ENCODE measurements around the gene ZCCHC3.
"Not testable (repeated sequence)": the region's sequence is repeated elsewhere in the genome, so short reads cannot be mapped to it uniquely, and the experiment has no call there.

GRCh38 chr20:336040-336439, 38.7 kb downstream of the ZCCHC3 start:
- not testable (repeated sequence) for TF ChIP-seq POLR2A, POLR2AphosphoS5 (IDR thresholded peaks at IDR 0.05; ENCODE audit: low read depth, low read length)
